ENCODE measurements around the gene AAMP.
A peak's percentile ranks its signal among the peaks of the same experiment; 100 is the strongest.

Gene AAMP

GRCh38 chr2:218305383-218305782 is 35.4 kb upstream of the AAMP start:
- Mint-ChIP-seq H3K36me3 (ENCODE audit: low read depth) (no peaks in the 10 kb centered on the region), H3K4me1 (ENCODE audit: low read depth) (peaks cover 11% of the 10 kb centered on the region), H3K27ac (no peak overlapping the region), H3K27me3 (no peaks in the 10 kb centered on the region), H3K9me3 (no peaks in the 10 kb centered on the region), H3K4me3 (no peak overlapping the region)
- intact Hi-C loops (cut with micrococcal nuclease) = no loop called here

- Mint-ChIP-seq H3K4me1 (ENCODE audit: low read depth) (peaks cover 7% of the 10 kb centered on the region), H3K36me3 (ENCODE audit: low read depth) (no peaks in the 10 kb centered on the region), H3K4me3 (no peak overlapping the region), H3K27ac (no peak overlapping the region), H3K27me3 (peaks cover 1% of the 10 kb centered on the region), H3K9me3 (no peaks in the 10 kb centered on the region)
- intact Hi-C loops (cut with micrococcal nuclease) = loop anchor here (1.0 kb wide), 1 partner anchor 55 kb away; the partner anchor contains the start of gene CATIP
Measured at GRCh38 chr2:218301176-218301819, 31.4 kb upstream of the AAMP start.

- Mint-ChIP-seq H3K9me3 (no peaks in the 10 kb centered on the region), H3K27me3 (peaks cover 1% of the 10 kb centered on the region), H3K4me3 (no peak overlapping the region), H3K27ac (no peak overlapping the region), H3K4me1 (ENCODE audit: low read depth) (peaks cover 7% of the 10 kb centered on the region), H3K36me3 (ENCODE audit: low read depth) (no peaks in the 10 kb centered on the region)
- intact Hi-C loops (cut with micrococcal nuclease) = no loop called here
Measured at GRCh38 chr2:218300141-218300540, 30.2 kb upstream of the AAMP start.

GRCh38 chr2:218298314-218298875 is 28.5 kb upstream of the AAMP start:
- Mint-ChIP-seq H3K36me3 (ENCODE audit: low read depth) (no peaks in the 10 kb centered on the region), H3K4me1 (ENCODE audit: low read depth) (peaks cover 24% of the 10 kb centered on the region), H3K9me3 (no peaks in the 10 kb centered on the region), H3K27me3 (peaks cover 1% of the 10 kb centered on the region), H3K27ac (peak overlapping the region; percentile 14), H3K4me3 (no peak overlapping the region)
- intact Hi-C loops (cut with micrococcal nuclease) = no loop called here

- Mint-ChIP-seq H3K27ac (peak overlapping the region; percentile 56), H3K4me3 (no peak overlapping the region), H3K27me3 (peaks cover 1% of the 10 kb centered on the region), H3K4me1 (ENCODE audit: low read depth) (peaks cover 24% of the 10 kb centered on the region), H3K36me3 (ENCODE audit: low read depth) (peaks cover 4% of the 10 kb centered on the region), H3K9me3 (no peaks in the 10 kb centered on the region)
- intact Hi-C loops (cut with micrococcal nuclease) = no loop called here
Measured at GRCh38 chr2:218296847-218297246, 26.9 kb upstream of the AAMP start.

DNA sequence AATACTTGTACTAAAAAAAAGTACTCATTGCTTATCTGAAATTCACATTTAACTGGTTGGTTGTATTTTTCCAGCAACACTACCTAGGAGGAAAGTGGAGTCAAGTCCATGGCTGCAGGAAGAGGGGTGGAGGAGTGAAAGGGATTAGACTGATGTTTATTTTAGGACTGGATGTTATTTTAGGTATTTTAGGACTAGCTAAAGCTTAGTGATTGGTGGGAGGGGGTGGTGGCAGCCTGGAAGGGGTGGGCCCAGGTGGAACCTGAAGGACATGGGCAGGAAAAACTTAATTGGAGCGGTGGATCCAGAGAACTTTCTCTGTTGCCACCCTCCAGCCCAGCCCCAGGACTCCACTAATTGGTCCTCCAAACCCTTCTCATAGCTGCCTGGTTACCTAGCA is 26.3 kb upstream of the AAMP start:
- peaks cover 1% of the 10 kb centered on the region for H3K27me3 Mint-ChIP-seq
- intact Hi-C loops (cut with micrococcal nuclease) = no loop called here
- no peak overlapping the region for H3K4me3 Mint-ChIP-seq
- H3K9me3 Mint-ChIP-seq = no peaks in the 10 kb centered on the region
- H3K4me1 Mint-ChIP-seq (ENCODE audit: low read depth) = peaks cover 24% of the 10 kb centered on the region
- peaks cover 10% of the 10 kb centered on the region for H3K36me3 Mint-ChIP-seq (ENCODE audit: low read depth)
- H3K27ac Mint-ChIP-seq = peak overlapping the region; percentile 56

DNA sequence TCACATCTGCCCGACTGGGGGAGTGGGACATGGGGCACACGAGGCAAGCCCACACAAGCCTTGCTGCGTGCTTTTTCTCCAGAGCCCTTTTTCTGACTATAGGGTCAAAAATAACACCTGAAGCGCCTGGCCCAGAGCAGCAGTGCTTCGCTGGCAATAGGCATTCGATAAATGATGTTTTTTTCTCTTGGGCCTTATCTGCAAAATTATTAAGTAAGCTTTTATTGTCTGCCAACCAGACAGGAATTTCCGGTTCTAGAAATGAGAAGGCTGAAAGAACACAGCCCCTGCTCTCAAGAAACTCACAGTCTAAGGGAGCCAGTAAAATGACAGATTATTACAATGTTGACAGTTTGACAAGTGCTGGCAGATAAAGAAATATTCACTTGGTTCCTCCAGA is 25.1 kb upstream of the AAMP start:
- H3K27ac Mint-ChIP-seq = no peak overlapping the region
- intact Hi-C loops (cut with micrococcal nuclease) = no loop called here
- peaks cover 35% of the 10 kb centered on the region for H3K4me1 Mint-ChIP-seq (ENCODE audit: low read depth)
- H3K27me3 Mint-ChIP-seq = peaks cover 1% of the 10 kb centered on the region
- H3K4me3 Mint-ChIP-seq = no peak overlapping the region
- H3K36me3 Mint-ChIP-seq (ENCODE audit: low read depth) = peaks cover 22% of the 10 kb centered on the region
- H3K9me3 Mint-ChIP-seq = no peaks in the 10 kb centered on the region

- Mint-ChIP-seq H3K9me3 (no peaks in the 10 kb centered on the region), H3K4me3 (no peak overlapping the region), H3K27me3 (peaks cover 1% of the 10 kb centered on the region), H3K4me1 (ENCODE audit: low read depth) (peaks cover 40% of the 10 kb centered on the region), H3K27ac (peak overlapping the region; percentile 99), H3K36me3 (ENCODE audit: low read depth) (peaks cover 24% of the 10 kb centered on the region)
- intact Hi-C loops (cut with micrococcal nuclease) = loop anchor here (5.0 kb wide), 1 partner anchor 73 kb away; no protein-coding TSS in a partner anchor
Measured at GRCh38 chr2:218294430-218295022, 24.6 kb upstream of the AAMP start.

DNA sequence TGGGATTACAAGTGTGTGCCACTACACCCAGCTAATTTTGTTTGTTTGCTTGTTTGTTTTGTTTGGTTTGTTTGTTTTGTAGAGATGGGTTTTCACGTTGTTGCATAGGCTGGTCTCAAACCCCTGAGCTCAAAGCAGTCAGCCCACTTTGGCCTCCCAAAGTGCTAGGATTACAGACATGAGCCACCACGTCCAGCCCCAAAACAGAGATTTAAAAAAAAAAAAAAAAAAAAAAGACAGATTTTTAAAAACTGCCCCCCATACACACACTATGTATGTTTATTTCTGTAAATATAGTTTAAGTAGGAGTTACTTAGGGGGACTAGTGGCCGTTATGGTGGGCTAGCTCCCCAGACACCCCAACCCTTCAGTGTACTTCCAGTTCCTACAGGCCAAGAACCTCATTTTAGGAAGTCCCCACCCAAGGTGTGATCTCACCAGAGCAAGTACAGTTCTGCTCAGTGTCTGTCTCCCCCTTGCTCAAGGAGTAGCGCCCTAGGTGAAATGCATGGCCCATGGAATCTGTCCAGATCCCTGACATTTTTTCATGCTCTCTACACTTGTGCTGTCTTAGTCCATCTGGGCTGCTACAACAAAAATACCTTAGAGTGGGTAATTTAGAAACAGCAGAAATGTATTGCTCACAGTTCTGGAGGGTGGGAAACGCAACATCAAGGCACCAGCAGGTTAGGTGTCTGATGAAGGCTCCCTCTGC is 23.9 kb upstream of the AAMP start:
- no peaks in the 10 kb centered on the region for H3K9me3 Mint-ChIP-seq
- peaks cover 29% of the 10 kb centered on the region for H3K36me3 Mint-ChIP-seq (ENCODE audit: low read depth)
- intact Hi-C loops (cut with micrococcal nuclease) = loop anchor here (2.0 to 5.0 kb wide), 2 partner anchors 73 to 101 kb away; no protein-coding TSS in a partner anchor
- H3K27me3 Mint-ChIP-seq = peaks cover 1% of the 10 kb centered on the region
- no peak overlapping the region for H3K4me3 Mint-ChIP-seq
- H3K4me1 Mint-ChIP-seq (ENCODE audit: low read depth) = peaks cover 42% of the 10 kb centered on the region
- peak overlapping the region; percentile 99 for H3K27ac Mint-ChIP-seq

DNA sequence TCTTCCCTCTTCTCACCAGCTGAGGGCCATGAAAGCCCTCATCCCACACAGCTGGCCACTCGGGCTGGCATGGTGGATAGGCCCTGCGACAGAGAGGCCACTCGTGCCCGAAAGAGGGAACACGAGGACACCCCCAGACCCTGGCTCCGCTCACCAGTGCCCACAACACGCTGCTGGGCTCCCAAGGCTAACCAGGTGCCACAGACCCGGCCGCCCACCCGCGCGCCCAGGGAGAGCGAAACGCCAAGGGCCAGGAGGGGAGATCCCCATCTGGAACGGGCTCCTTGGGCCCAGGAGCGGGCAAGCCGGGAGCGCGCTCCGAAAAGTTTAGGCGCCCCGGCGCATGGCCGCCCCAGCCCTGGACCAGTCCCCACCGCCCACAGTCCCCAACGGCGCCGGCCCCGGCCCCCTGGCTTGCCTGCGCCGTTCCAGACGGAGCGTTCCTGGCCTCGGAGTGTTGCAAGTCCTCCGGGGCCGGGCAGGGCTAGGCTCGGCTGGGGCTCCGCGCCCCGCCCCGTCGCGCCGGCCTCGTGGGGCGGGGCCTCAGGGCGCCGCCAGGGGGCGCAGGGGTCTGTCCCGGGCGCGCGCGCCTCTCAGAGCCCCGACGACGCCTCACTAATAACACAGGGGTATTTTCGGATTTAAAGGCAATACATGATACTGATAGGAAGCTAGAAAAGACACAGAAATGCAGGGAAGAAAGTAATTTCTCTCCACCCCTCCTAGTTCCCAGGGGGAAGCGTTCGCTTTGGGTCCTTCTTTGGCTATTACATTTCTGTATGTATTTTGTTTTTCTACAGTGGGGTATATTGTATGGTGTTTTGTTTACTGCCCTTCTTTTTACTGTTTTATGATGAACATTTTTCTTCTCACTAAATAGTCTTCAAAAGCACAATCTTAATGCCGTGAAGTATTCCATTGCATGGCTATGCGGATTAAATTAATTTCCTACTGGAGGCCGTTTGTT is 22.4 kb upstream of the AAMP start, which contains the start of gene TMBIM1:
TSS of gene TMBIM1 (minus strand) at position 456 of the 967 bp plus-strand sequence. CDS start 10,362 bp downstream, outside the sequence.
- intact Hi-C loops (cut with micrococcal nuclease) = loop anchor here (2.0 to 5.0 kb wide), 2 partner anchors 75 to 102 kb away; no protein-coding TSS in a partner anchor
- Mint-ChIP-seq H3K27ac (peak within 1 kb of the TSS; percentile 99), H3K27me3 (peaks cover 1% of the 10 kb centered on the region), H3K4me3 (peak within 1 kb of the TSS; percentile 77), H3K9me3 (no peaks in the 10 kb centered on the region), H3K4me1 (ENCODE audit: low read depth) (peaks cover 52% of the 10 kb centered on the region), H3K36me3 (ENCODE audit: low read depth) (peaks cover 39% of the 10 kb centered on the region)

- Mint-ChIP-seq H3K36me3 (ENCODE audit: low read depth) (peaks cover 44% of the 10 kb centered on the region), H3K4me1 (ENCODE audit: low read depth) (peaks cover 61% of the 10 kb centered on the region), H3K4me3 (peak overlapping the region; percentile 77), H3K27ac (peak overlapping the region; percentile 99), H3K27me3 (peaks cover under 1% of the 10 kb centered on the region), H3K9me3 (no peaks in the 10 kb centered on the region)
- intact Hi-C loops (cut with micrococcal nuclease) = loop anchor here (2.0 to 5.0 kb wide), 2 partner anchors 76 to 103 kb away; no protein-coding TSS in a partner anchor
Measured at GRCh38 chr2:218291318-218292047, 21.5 kb upstream of the AAMP start.

All from dendritic cell treated with granulocyte-macrophage colony-stimulating factor and Interleukin-4, amounts not matched to agents 40 ng/mL and 50 ng/mL, for 4 days (primary cell).